ENCODE measurements around the gene FGFBP2. TPM values are rescaled to one million over a fixed set of nuclear protein-coding genes. Genes with fewer than 3 reads are reported as not detected.
A peak's percentile ranks its signal among the peaks of the same experiment; 100 is the strongest.
"Not testable (repeated sequence)": the region's sequence is repeated elsewhere in the genome, so short reads cannot be mapped to it uniquely, and the experiment has no call there.

FGFBP2 gene
- total RNA-seq, 1 experiment from 2014 or later: not detected

- no peak for DNase-seq (ENCODE audit: low read depth)
Observed at GRCh38 chr4:15931451-15932210, 31.3 kb downstream of the FGFBP2 start.

DNA sequence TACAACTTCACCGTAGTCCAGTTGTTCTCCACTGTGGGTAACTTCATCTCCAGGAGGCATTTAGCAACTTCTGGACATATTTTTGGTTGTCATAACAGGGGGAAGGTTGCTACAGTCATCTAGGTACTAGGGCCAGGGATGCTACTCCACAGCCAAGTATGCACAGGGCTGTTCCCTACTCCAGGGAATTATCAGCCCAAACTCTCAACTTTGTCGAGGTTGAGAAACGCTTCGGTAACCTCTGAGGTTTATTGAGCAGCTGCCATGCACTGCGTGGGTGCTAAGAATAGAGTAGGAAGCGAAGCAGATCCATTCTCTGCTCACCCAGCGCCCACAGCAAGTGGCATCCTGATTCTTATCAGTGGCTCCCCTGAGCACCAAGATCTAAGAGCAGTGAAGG, 32.7 kb downstream of the FGFBP2 start:
- DNase-seq (ENCODE audit: low read depth): no peak

- DNase-seq (ENCODE audit: low read depth): no peak
Observed at GRCh38 chr4:15929540-15929939, 33.4 kb downstream of the FGFBP2 start.

GRCh38 chr4:15928883-15929282, 34.1 kb downstream of the FGFBP2 start:
- DNase-seq (ENCODE audit: low read depth): no peak

DNA sequence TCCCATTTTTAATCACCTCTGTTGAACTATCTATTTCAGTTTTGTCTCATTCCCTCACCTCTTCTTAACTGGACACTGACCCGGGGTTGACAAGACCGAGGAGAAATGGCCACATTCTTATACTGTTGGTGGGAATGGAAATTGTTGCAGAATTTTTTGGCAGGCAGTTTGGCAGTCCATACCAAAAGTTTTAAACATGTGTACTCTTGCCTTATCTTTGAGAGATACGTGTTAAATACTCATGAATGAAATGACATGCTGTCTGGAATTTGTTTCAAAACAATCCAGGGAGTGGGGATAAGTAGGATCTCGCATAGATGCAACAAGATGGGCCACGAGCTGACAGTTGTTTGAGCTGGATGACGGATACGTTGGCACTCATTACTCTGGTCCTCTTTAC, 36.5 kb downstream of the FGFBP2 start:
- DNase-seq (ENCODE audit: low read depth): no peak

- no peak for DNase-seq (ENCODE audit: low read depth)
Observed at GRCh38 chr4:15925830-15926229, 37.1 kb downstream of the FGFBP2 start.

GRCh38 chr4:15921592-15921932, 41.4 kb downstream of the FGFBP2 start:
- no peak for DNase-seq (ENCODE audit: low read depth)

DNA sequence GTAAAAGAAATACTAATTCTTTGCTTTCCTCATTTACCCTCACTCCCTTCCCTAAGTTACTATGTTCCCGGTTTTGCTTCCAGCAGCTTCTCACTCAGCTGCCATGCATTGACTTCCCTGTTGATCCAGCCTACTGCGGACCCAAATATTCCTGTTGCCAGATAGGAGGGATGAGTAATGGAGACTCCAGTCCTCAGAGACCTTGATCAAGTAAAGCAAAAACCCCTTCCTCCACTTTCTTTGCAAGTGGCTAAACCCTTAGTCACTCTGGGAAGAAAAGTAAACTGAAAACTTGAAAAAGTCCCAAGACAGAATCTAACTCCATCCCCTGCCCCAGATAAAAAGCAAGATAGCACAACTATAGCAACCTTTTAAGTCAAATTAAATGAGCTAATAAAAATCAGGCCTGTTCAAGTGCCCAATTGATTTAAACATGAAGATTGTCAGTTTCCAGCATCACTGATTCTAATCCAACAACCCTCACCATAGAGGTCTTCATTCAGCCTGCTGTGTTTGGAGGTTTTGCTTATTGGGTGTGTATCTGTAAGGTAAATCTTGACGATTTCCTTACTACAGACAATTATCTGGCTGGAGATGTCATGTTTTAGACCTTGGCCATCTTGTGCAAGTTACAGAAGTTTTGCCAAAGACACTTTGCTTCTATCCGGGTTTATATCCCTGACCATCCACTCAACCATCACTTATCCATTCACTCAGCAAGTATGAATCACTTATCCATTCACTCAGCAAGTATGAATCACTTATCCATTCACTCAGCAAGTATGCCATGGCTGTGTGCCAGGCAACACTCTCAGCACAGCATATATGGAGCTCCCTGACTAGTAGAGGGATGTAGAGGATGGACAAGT, 42.0 kb downstream of the FGFBP2 start:
- DNase-seq (ENCODE audit: low read depth): peak; percentile 90

DNA sequence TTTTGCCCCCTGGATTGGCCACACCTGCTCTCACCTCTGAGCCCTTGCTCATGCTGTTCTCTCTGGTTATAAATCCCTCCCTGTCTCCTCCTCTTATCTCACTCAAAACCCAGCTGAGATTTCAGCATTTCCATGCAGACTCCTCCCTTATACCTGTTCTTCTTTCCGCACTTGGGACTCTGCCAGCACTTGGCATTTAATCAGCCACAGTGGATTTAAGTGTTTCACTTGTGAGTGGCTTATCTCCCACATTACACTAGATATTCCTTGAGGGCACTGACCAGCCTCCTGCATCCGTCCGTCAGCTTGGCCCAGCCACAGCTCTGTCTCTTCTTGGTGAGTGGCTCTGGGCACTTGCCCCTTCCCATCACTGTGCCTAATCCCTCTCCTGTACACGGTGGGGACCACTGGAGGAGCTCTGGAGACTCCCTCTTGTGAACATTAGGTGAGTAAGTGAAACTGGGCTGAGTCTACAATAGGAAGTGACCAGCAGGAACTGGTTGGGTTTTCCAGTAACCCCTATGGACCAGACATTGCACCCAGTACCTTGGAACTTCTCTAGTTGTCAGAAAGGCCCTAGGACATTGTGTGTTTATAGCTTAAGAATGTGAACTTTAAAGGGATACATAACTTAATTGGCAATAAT, 44.4 kb downstream of the FGFBP2 start:
- no peak for DNase-seq (ENCODE audit: low read depth)

GRCh38 chr4:15917297-15917696, 45.7 kb downstream of the FGFBP2 start:
- no peak for DNase-seq (ENCODE audit: low read depth)

DNA sequence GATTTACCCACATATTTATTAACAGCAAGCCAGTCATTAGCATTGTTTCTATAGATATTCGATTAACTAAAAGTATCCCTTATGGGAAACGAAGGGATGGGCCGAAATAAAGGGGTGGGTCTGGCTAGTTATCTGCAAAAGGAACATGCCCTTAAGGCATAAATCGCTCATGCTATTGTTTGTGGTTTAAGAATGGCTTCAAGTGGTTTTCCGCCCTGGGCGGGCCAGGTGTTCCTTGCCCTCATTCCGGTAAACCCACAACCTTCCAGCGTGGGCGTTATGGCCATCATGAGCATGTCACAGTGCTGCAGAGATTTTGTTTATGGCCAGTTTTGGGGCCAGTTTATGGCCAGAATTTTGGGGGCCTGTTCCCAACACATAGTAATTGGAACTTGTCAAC, 46.6 kb downstream of the FGFBP2 start:
- not testable (repeated sequence) for DNase-seq (ENCODE audit: low read depth)

DNA sequence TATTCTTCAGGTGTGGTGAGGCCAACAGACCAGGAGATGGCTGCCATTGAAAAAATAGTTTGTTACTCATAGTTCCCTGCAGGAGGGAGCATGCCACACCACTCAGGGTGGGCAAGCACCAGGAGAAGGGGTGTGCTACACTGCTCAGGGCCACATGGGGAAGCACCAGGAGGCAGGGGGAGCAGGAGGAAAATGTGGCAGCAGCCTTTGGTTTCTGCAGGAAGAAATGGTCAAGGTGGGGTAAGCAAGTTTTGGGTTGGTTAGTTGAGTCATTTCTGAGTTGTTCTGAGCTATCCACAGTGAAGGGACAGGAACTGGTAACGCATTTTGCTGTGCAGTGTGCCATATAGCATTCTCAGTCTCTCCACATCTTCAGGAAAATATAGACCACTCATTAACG, 48.2 kb downstream of the FGFBP2 start:
- peak; percentile 11 for DNase-seq (ENCODE audit: low read depth)

GRCh38 chr4:15914291-15914690, 48.7 kb downstream of the FGFBP2 start:
- peak; percentile 73 for DNase-seq (ENCODE audit: low read depth)

- DNase-seq (ENCODE audit: low read depth): peak; percentile 93
Observed at GRCh38 chr4:15913631-15913970, 49.4 kb downstream of the FGFBP2 start.

- no peak for DNase-seq (ENCODE audit: low read depth)
Observed at GRCh38 chr4:15912961-15913630, 49.9 kb downstream of the FGFBP2 start.

DNA sequence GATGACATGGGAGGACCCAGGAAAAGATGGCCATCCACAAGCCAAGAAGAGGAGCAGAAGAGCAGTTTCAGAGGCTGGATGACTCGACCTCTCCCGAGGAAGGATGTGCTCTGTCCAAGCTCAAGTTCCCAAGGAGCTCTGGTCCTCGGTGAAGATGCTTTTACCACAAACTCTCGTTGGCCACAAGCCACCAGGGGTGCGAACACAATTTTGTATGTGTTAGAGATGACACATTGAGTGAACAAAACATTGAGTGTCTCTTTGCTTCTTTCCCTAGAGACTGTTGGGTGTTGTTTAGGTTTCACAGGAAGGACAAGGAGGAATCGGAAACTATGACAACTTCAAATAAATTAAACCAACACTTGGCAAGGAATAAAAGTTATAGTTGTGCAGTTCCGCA, 50.7 kb downstream of the FGFBP2 start:
- DNase-seq (ENCODE audit: low read depth): no peak

Other genes with a start within 250 kb of the FGFBP2 start
- gene CD38, start 184.8 kb downstream of the FGFBP2 start, total RNA-seq (2014; rRNA removed; shearing (Covaris generic)): 0.06 and 0.23 TPM in 2 replicates
- gene FGFBP1, start 24.4 kb downstream of the FGFBP2 start, total RNA-seq (2014; rRNA removed; shearing (Covaris generic)): 0.05 and 0.47 TPM in 2 replicates
- gene PROM1, start 120.8 kb upstream of the FGFBP2 start, total RNA-seq (2014; rRNA removed; shearing (Covaris generic)): not detected in 2 replicates

Data from HT1080 (cell line).